ENCODE measurements around the gene ZFP36L1. TPM values are rescaled to one million over a fixed set of nuclear protein-coding genes. Genes with fewer than 3 reads are reported as not detected.
A peak's percentile ranks its signal among the peaks of the same experiment; 100 is the strongest.
"Not testable (repeated sequence)": the region's sequence is repeated elsewhere in the genome, so short reads cannot be mapped to it uniquely, and the experiment has no call there.

ZFP36L1 gene
- total RNA-seq, 5 donors from 2014 or later (not counting 1 experiment from before 2014, with no cell fraction given), result 123 to 253 (median 233) TPM

- H3K27ac ChIP-seq (ENCODE audit: low read length), result no peak overlapping the region
- Mint-ChIP-seq H3K36me3 (no peaks in the 10 kb centered on the region), H3K9me3 (no peaks in the 10 kb centered on the region), H3K27me3 (no peaks in the 10 kb centered on the region), H3K4me1 (peaks cover 40 to 48% (median 42%) of the 10 kb centered on the region in 3 donors), H3K4me3 (no peak overlapping the region), H3K27ac (no peak overlapping the region)
- no peak overlapping the region for H3K4me3 ChIP-seq (ENCODE audit: control insufficient read depth in 1 of 2, extremely low read depth in 1 of 2, low read length in 1 of 2)
- WGBS (ENCODE audit: insufficient coverage), result 81% methylated on average over 3 of the region's 7 CpGs
- POLR2A ChIA-PET, result no interaction called here
- CTCF ChIA-PET, result no interaction called here
- H3K4me1 ChIP-seq (ENCODE audit: control insufficient read depth in 1 of 2, extremely low read depth in 1 of 2, insufficient read depth in 2 of 2, low read length in 2 of 2), result peaks cover 11 to 27% of the 10 kb centered on the region in 2 experiments
- ATAC-seq (replicated peaks in 1 of 4) (no peak), DNase-seq (no peak)
- H3K27me3 ChIP-seq (replicated peaks in 1 of 2; ENCODE audit: control insufficient read depth in 2 of 2, extremely low read depth in 1 of 2, insufficient read depth in 2 of 2, low read length in 1 of 2), result no peaks in the 10 kb centered on the region
- H3K9me3 ChIP-seq, result no peaks in the 10 kb centered on the region
- H3K36me3 ChIP-seq (ENCODE audit: control insufficient read depth in 2 of 2, extremely low read depth in 1 of 2, insufficient read depth in 1 of 2, low read length in 1 of 2), result no peaks in the 10 kb centered on the region
Observed at GRCh38 chr14:68766299-68767247, 26.3 kb downstream of the ZFP36L1 start.

- DNase-seq; H3K27me3 Mint-ChIP-seq; POLR2A ChIA-PET; H3K36me3 Mint-ChIP-seq; H3K27ac Mint-ChIP-seq; H3K9me3 Mint-ChIP-seq; H3K27me3 ChIP-seq (replicated peaks in 1 of 2; ENCODE audit: control insufficient read depth in 2 of 2, extremely low read depth in 1 of 2, insufficient read depth in 2 of 2, low read length in 1 of 2); ATAC-seq (replicated peaks in 1 of 4); H3K36me3 ChIP-seq (ENCODE audit: control insufficient read depth in 2 of 2, extremely low read depth in 1 of 2, insufficient read depth in 1 of 2, low read length in 1 of 2); H3K4me3 Mint-ChIP-seq; H3K27ac ChIP-seq (ENCODE audit: low read length); H3K9me3 ChIP-seq; H3K4me3 ChIP-seq (ENCODE audit: control insufficient read depth in 1 of 2, extremely low read depth in 1 of 2, low read length in 1 of 2); CTCF ChIA-PET: not testable (repeated sequence)
- H3K4me1 Mint-ChIP-seq, result peaks cover 22 to 31% (median 27%) of the 10 kb centered on the region in 3 donors
- H3K4me1 ChIP-seq (ENCODE audit: control insufficient read depth in 1 of 2, extremely low read depth in 1 of 2, insufficient read depth in 2 of 2, low read length in 2 of 2), result peaks cover 0 to 14% of the 10 kb centered on the region in 2 experiments
- WGBS (ENCODE audit: insufficient coverage), result 100% methylated on average over 3 of the region's 4 CpGs
Observed at GRCh38 chr14:68763843-68764242, 29.0 kb downstream of the ZFP36L1 start.

- H3K9me3 Mint-ChIP-seq, result no peaks in the 10 kb centered on the region
- CTCF ChIA-PET, result interaction anchor here in 1 of 2 donors (0.6 kb wide), 1 partner anchor 819 kb away, joined by 3 read pairs; no protein-coding TSS in a partner anchor
- Histone ChIP-seq H3K36me3 (ENCODE audit: control insufficient read depth in 2 of 2, extremely low read depth in 1 of 2, insufficient read depth in 1 of 2, low read length in 1 of 2) (no peaks in the 10 kb centered on the region), H3K9me3 (no peaks in the 10 kb centered on the region), H3K27ac (ENCODE audit: low read length) (no peak overlapping the region), H3K27me3 (replicated peaks in 1 of 2; ENCODE audit: control insufficient read depth in 2 of 2, extremely low read depth in 1 of 2, insufficient read depth in 2 of 2, low read length in 1 of 2) (no peaks in the 10 kb centered on the region), H3K4me1 (ENCODE audit: control insufficient read depth in 1 of 2, extremely low read depth in 1 of 2, insufficient read depth in 2 of 2, low read length in 2 of 2) (peaks cover 0 to 18% of the 10 kb centered on the region in 2 experiments), H3K4me3 (ENCODE audit: control insufficient read depth in 1 of 2, extremely low read depth in 1 of 2, low read length in 1 of 2) (no peak overlapping the region)
- DNase-seq (no peak), ATAC-seq (replicated peaks in 1 of 4) (no peak)
- no peaks in the 10 kb centered on the region for H3K27me3 Mint-ChIP-seq
- no peak overlapping the region for H3K4me3 Mint-ChIP-seq
- H3K36me3 Mint-ChIP-seq, result no peaks in the 10 kb centered on the region
- peaks cover 25 to 33% (median 30%) of the 10 kb centered on the region in 3 donors for H3K4me1 Mint-ChIP-seq
- POLR2A ChIA-PET, result no interaction called here
- H3K27ac Mint-ChIP-seq, result no peak overlapping the region
- WGBS (ENCODE audit: insufficient coverage), result 87% methylated on average over 4 of the region's 11 CpGs
Observed at GRCh38 chr14:68762953-68763764, 29.7 kb downstream of the ZFP36L1 start.

- H3K4me3 Mint-ChIP-seq, result no peak overlapping the region
- H3K9me3 Mint-ChIP-seq, result no peaks in the 10 kb centered on the region
- H3K27ac Mint-ChIP-seq, result no peak overlapping the region
- peaks cover 24 to 33% (median 33%) of the 10 kb centered on the region in 3 donors for H3K4me1 Mint-ChIP-seq
- no peak overlapping the region for H3K27ac ChIP-seq (ENCODE audit: low read length)
- H3K4me3 ChIP-seq (ENCODE audit: control insufficient read depth in 1 of 2, extremely low read depth in 1 of 2, low read length in 1 of 2), result no peak overlapping the region
- no peaks in the 10 kb centered on the region for H3K27me3 Mint-ChIP-seq
- no peaks in the 10 kb centered on the region for H3K27me3 ChIP-seq (replicated peaks in 1 of 2; ENCODE audit: control insufficient read depth in 2 of 2, extremely low read depth in 1 of 2, insufficient read depth in 2 of 2, low read length in 1 of 2)
- H3K9me3 ChIP-seq, result no peaks in the 10 kb centered on the region
- ATAC-seq (replicated peaks in 1 of 4) (no peak), DNase-seq (no peak)
- POLR2A ChIA-PET, result no interaction called here
- H3K36me3 ChIP-seq (ENCODE audit: control insufficient read depth in 2 of 2, extremely low read depth in 1 of 2, insufficient read depth in 1 of 2, low read length in 1 of 2), result no peaks in the 10 kb centered on the region
- H3K4me1 ChIP-seq (ENCODE audit: control insufficient read depth in 1 of 2, extremely low read depth in 1 of 2, insufficient read depth in 2 of 2, low read length in 2 of 2), result peaks cover 4 to 27% of the 10 kb centered on the region in 2 experiments
- CTCF ChIA-PET, result no interaction called here
- WGBS (ENCODE audit: insufficient coverage), result 75% methylated on average over 1 of the region's 1 CpG
- H3K36me3 Mint-ChIP-seq, result no peaks in the 10 kb centered on the region
Observed at GRCh38 chr14:68761391-68761790, 31.5 kb downstream of the ZFP36L1 start.

GRCh38 chr14:68760761-68761160 is 32.1 kb downstream of the ZFP36L1 start:
- ATAC-seq (replicated peaks in 1 of 4) (no peak), DNase-seq (no peak)
- Histone ChIP-seq H3K4me3 (ENCODE audit: control insufficient read depth in 1 of 2, extremely low read depth in 1 of 2, low read length in 1 of 2) (no peak overlapping the region), H3K9me3 (no peaks in the 10 kb centered on the region), H3K36me3 (ENCODE audit: control insufficient read depth in 2 of 2, extremely low read depth in 1 of 2, insufficient read depth in 1 of 2, low read length in 1 of 2) (no peaks in the 10 kb centered on the region), H3K27ac (ENCODE audit: low read length) (no peak overlapping the region), H3K4me1 (ENCODE audit: control insufficient read depth in 1 of 2, extremely low read depth in 1 of 2, insufficient read depth in 2 of 2, low read length in 2 of 2) (peaks cover 4 to 26% of the 10 kb centered on the region in 2 experiments), H3K27me3 (replicated peaks in 1 of 2; ENCODE audit: control insufficient read depth in 2 of 2, extremely low read depth in 1 of 2, insufficient read depth in 2 of 2, low read length in 1 of 2) (no peaks in the 10 kb centered on the region)
- Mint-ChIP-seq H3K4me1 (peaks cover 26 to 32% (median 27%) of the 10 kb centered on the region in 3 donors), H3K27me3 (no peaks in the 10 kb centered on the region), H3K36me3 (no peaks in the 10 kb centered on the region), H3K4me3 (no peak overlapping the region), H3K27ac (peak overlapping the region in 1 of 2 donors; percentile 2), H3K9me3 (no peaks in the 10 kb centered on the region)
- ChIA-PET CTCF (no interaction called here), POLR2A (no interaction called here)
- no CpG with 5 or more reads among the region's 2 CpGs for WGBS (ENCODE audit: insufficient coverage)

GRCh38 chr14:68759937-68760336 is 32.9 kb downstream of the ZFP36L1 start:
- POLR2A ChIA-PET, result no interaction called here
- Histone ChIP-seq H3K4me3 (ENCODE audit: control insufficient read depth in 1 of 2, extremely low read depth in 1 of 2, low read length in 1 of 2) (no peak overlapping the region), H3K27ac (ENCODE audit: low read length) (no peak overlapping the region), H3K36me3 (ENCODE audit: control insufficient read depth in 2 of 2, extremely low read depth in 1 of 2, insufficient read depth in 1 of 2, low read length in 1 of 2) (no peaks in the 10 kb centered on the region), H3K27me3 (replicated peaks in 1 of 2; ENCODE audit: control insufficient read depth in 2 of 2, extremely low read depth in 1 of 2, insufficient read depth in 2 of 2, low read length in 1 of 2) (no peaks in the 10 kb centered on the region), H3K9me3 (no peaks in the 10 kb centered on the region), H3K4me1 (ENCODE audit: control insufficient read depth in 1 of 2, extremely low read depth in 1 of 2, insufficient read depth in 2 of 2, low read length in 2 of 2) (peaks cover 4 to 17% of the 10 kb centered on the region in 2 experiments)
- Mint-ChIP-seq H3K4me1 (peaks cover 19 to 24% (median 20%) of the 10 kb centered on the region in 3 donors), H3K36me3 (no peaks in the 10 kb centered on the region), H3K27me3 (no peaks in the 10 kb centered on the region), H3K4me3 (no peak overlapping the region), H3K9me3 (no peaks in the 10 kb centered on the region), H3K27ac (no peak overlapping the region)
- 81% methylated on average over 5 of the region's 5 CpGs for WGBS (ENCODE audit: insufficient coverage)
- DNase-seq (no peak), ATAC-seq (replicated peaks in 1 of 4) (no peak)
- CTCF ChIA-PET, result interaction anchor here in 1 of 2 donors (1.1 kb wide), 1 partner anchor 252 kb away, joined by 3 read pairs; no protein-coding TSS in a partner anchor
